ENCODE measurements around the gene RDH13.
"Not testable (repeated sequence)": the region's sequence is repeated elsewhere in the genome, so short reads cannot be mapped to it uniquely, and the experiment has no call there.

RDH13 gene

GRCh38 chr19:55008781-55009180 is 54.2 kb downstream of the RDH13 start:
- not testable (repeated sequence) for H3K27me3 ChIP-seq (ENCODE audit: control insufficient read depth in 5 of 5, insufficient read depth in 4 of 5, low read length in 5 of 5); H3K4me1 ChIP-seq (ENCODE audit: control insufficient read depth in 5 of 5, insufficient read depth in 5 of 5, low read length in 5 of 5); H3K4me3 ChIP-seq (ENCODE audit: low read depth in 1 of 5, low read length in 5 of 5); H3K9ac ChIP-seq (ENCODE audit: low read length in 5 of 5); H3K36me3 ChIP-seq (ENCODE audit: control insufficient read depth in 5 of 5, insufficient read depth in 5 of 5, low read length in 5 of 5); H3K27ac ChIP-seq (ENCODE audit: low read depth, low read length)
- H3K9me3 ChIP-seq (ENCODE audit: control insufficient read depth in 5 of 5, low read length in 5 of 5) = peaks cover 5 to 24% (median 8%) of the 10 kb centered on the region in 5 donors

GRCh38 chr19:55008189-55008588 is 54.8 kb downstream of the RDH13 start:
- H3K27ac ChIP-seq (ENCODE audit: low read depth, low read length) = not testable (repeated sequence)
- H3K9me3 ChIP-seq (ENCODE audit: control insufficient read depth in 5 of 5, low read length in 5 of 5) = peaks cover 5 to 24% (median 8%) of the 10 kb centered on the region in 5 donors

GRCh38 chr19:55007537-55007936 is 55.4 kb downstream of the RDH13 start:
- not testable (repeated sequence) for H3K4me3 ChIP-seq (ENCODE audit: low read depth in 1 of 5, low read length in 5 of 5); H3K27ac ChIP-seq (ENCODE audit: low read depth, low read length); H3K36me3 ChIP-seq (ENCODE audit: control insufficient read depth in 5 of 5, insufficient read depth in 5 of 5, low read length in 5 of 5); H3K9ac ChIP-seq (ENCODE audit: low read length in 5 of 5); H3K4me1 ChIP-seq (ENCODE audit: control insufficient read depth in 5 of 5, insufficient read depth in 5 of 5, low read length in 5 of 5); H3K27me3 ChIP-seq (ENCODE audit: control insufficient read depth in 5 of 5, insufficient read depth in 4 of 5, low read length in 5 of 5)
- peaks cover 5 to 24% (median 8%) of the 10 kb centered on the region in 5 donors for H3K9me3 ChIP-seq (ENCODE audit: control insufficient read depth in 5 of 5, low read length in 5 of 5)

More at GRCh38 chr19:55008189-55008588, 54.8 kb downstream of the RDH13 start:
- H3K4me3 ChIP-seq (ENCODE audit: low read depth in 1 of 5, low read length in 5 of 5); H3K27me3 ChIP-seq (ENCODE audit: control insufficient read depth in 5 of 5, insufficient read depth in 4 of 5, low read length in 5 of 5); H3K9ac ChIP-seq (ENCODE audit: low read length in 5 of 5); H3K36me3 ChIP-seq (ENCODE audit: control insufficient read depth in 5 of 5, insufficient read depth in 5 of 5, low read length in 5 of 5); H3K4me1 ChIP-seq (ENCODE audit: control insufficient read depth in 5 of 5, insufficient read depth in 5 of 5, low read length in 5 of 5): not testable (repeated sequence)

- H3K9ac ChIP-seq (ENCODE audit: low read length in 5 of 5); H3K27ac ChIP-seq (ENCODE audit: low read depth, low read length); H3K36me3 ChIP-seq (ENCODE audit: control insufficient read depth in 5 of 5, insufficient read depth in 5 of 5, low read length in 5 of 5); H3K4me1 ChIP-seq (ENCODE audit: control insufficient read depth in 5 of 5, insufficient read depth in 5 of 5, low read length in 5 of 5); H3K27me3 ChIP-seq (ENCODE audit: control insufficient read depth in 5 of 5, insufficient read depth in 4 of 5, low read length in 5 of 5): not testable (repeated sequence)
- peak overlapping the region in 1 of 5 donors; percentile 68 for H3K4me3 ChIP-seq (ENCODE audit: low read depth in 1 of 5, low read length in 5 of 5)
- H3K9me3 ChIP-seq (ENCODE audit: control insufficient read depth in 5 of 5, low read length in 5 of 5) = peaks cover 5 to 24% (median 8%) of the 10 kb centered on the region in 5 donors
Observed at GRCh38 chr19:55006795-55007194, 56.2 kb downstream of the RDH13 start.

- Histone ChIP-seq H3K27me3 (ENCODE audit: control insufficient read depth in 5 of 5, insufficient read depth in 4 of 5, low read length in 5 of 5) (peaks cover 0 to 9% (median 3%) of the 10 kb centered on the region in 5 donors), H3K4me3 (ENCODE audit: low read depth in 1 of 5, low read length in 5 of 5) (peak overlapping the region; percentile 51 to 77 (median 65)), H3K27ac (ENCODE audit: low read depth, low read length) (no peak overlapping the region)
Observed at GRCh38 chr19:55005684-55006488, 57.1 kb downstream of the RDH13 start.

GRCh38 chr19:55000761-55001160 is 62.2 kb downstream of the RDH13 start:
- Histone ChIP-seq H3K9me3 (ENCODE audit: control insufficient read depth in 5 of 5, low read length in 5 of 5) (peaks cover 0 to 18% (median 0%) of the 10 kb centered on the region in 5 donors), H3K36me3 (ENCODE audit: control insufficient read depth in 5 of 5, insufficient read depth in 5 of 5, low read length in 5 of 5) (no peaks in the 10 kb centered on the region), H3K4me1 (ENCODE audit: control insufficient read depth in 5 of 5, insufficient read depth in 5 of 5, low read length in 5 of 5) (peaks cover 0 to under 1% (median 0%) of the 10 kb centered on the region in 5 donors), H3K9ac (ENCODE audit: low read length in 5 of 5) (no peak overlapping the region), H3K4me3 (ENCODE audit: low read depth in 1 of 5, low read length in 5 of 5) (no peak overlapping the region), H3K27me3 (ENCODE audit: control insufficient read depth in 5 of 5, insufficient read depth in 4 of 5, low read length in 5 of 5) (peaks cover 0 to 15% (median 3%) of the 10 kb centered on the region in 5 donors), H3K27ac (ENCODE audit: low read depth, low read length) (no peak overlapping the region)

More at GRCh38 chr19:55005684-55006488, 57.1 kb downstream of the RDH13 start:
- Histone ChIP-seq H3K9ac (ENCODE audit: low read length in 5 of 5) (no peak overlapping the region), H3K4me1 (ENCODE audit: control insufficient read depth in 5 of 5, insufficient read depth in 5 of 5, low read length in 5 of 5) (peaks cover 0 to 8% (median 5%) of the 10 kb centered on the region in 5 donors), H3K36me3 (ENCODE audit: control insufficient read depth in 5 of 5, insufficient read depth in 5 of 5, low read length in 5 of 5) (no peaks in the 10 kb centered on the region), H3K9me3 (ENCODE audit: control insufficient read depth in 5 of 5, low read length in 5 of 5) (peaks cover 5 to 24% (median 8%) of the 10 kb centered on the region in 5 donors)

- not testable (repeated sequence) for H3K27ac ChIP-seq (ENCODE audit: low read depth, low read length); H3K9ac ChIP-seq (ENCODE audit: low read length in 5 of 5); H3K27me3 ChIP-seq (ENCODE audit: control insufficient read depth in 5 of 5, insufficient read depth in 4 of 5, low read length in 5 of 5); H3K9me3 ChIP-seq (ENCODE audit: control insufficient read depth in 5 of 5, low read length in 5 of 5); H3K36me3 ChIP-seq (ENCODE audit: control insufficient read depth in 5 of 5, insufficient read depth in 5 of 5, low read length in 5 of 5); H3K4me3 ChIP-seq (ENCODE audit: low read depth in 1 of 5, low read length in 5 of 5); H3K4me1 ChIP-seq (ENCODE audit: control insufficient read depth in 5 of 5, insufficient read depth in 5 of 5, low read length in 5 of 5)
Observed at GRCh38 chr19:54998751-54999239, 64.2 kb downstream of the RDH13 start.

- Histone ChIP-seq H3K4me1 (ENCODE audit: control insufficient read depth in 5 of 5, insufficient read depth in 5 of 5, low read length in 5 of 5) (no peaks in the 10 kb centered on the region), H3K36me3 (ENCODE audit: control insufficient read depth in 5 of 5, insufficient read depth in 5 of 5, low read length in 5 of 5) (no peaks in the 10 kb centered on the region), H3K27ac (ENCODE audit: low read depth, low read length) (no peak overlapping the region), H3K27me3 (ENCODE audit: control insufficient read depth in 5 of 5, insufficient read depth in 4 of 5, low read length in 5 of 5) (peaks cover 0 to 7% (median 0%) of the 10 kb centered on the region in 5 donors), H3K9me3 (ENCODE audit: control insufficient read depth in 5 of 5, low read length in 5 of 5) (peaks cover 0 to 4% (median 3%) of the 10 kb centered on the region in 5 donors), H3K9ac (ENCODE audit: low read length in 5 of 5) (no peak overlapping the region), H3K4me3 (ENCODE audit: low read depth in 1 of 5, low read length in 5 of 5) (no peak overlapping the region)
Observed at GRCh38 chr19:54995561-54995960, 67.4 kb downstream of the RDH13 start.

Data from subcutaneous abdominal adipose tissue (tissue), 5 donors.